Measurements from ENCODE around the gene PIK3AP1.

- TF ChIP-seq, protein P1, sequence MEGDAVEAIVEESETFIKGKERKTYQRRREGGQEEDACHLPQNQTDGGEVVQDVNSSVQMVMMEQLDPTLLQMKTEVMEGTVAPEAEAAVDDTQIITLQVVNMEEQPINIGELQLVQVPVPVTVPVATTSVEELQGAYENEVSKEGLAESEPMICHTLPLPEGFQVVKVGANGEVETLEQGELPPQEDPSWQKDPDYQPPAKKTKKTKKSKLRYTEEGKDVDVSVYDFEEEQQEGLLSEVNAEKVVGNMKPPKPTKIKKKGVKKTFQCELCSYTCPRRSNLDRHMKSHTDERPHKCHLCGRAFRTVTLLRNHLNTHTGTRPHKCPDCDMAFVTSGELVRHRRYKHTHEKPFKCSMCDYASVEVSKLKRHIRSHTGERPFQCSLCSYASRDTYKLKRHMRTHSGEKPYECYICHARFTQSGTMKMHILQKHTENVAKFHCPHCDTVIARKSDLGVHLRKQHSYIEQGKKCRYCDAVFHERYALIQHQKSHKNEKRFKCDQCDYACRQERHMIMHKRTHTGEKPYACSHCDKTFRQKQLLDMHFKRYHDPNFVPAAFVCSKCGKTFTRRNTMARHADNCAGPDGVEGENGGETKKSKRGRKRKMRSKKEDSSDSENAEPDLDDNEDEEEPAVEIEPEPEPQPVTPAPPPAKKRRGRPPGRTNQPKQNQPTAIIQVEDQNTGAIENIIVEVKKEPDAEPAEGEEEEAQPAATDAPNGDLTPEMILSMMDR (IDR thresholded peaks at IDR 0.05), result no peak
- TF ChIP-seq POLR2AphosphoS5 (IDR thresholded peaks at IDR 0.05) (no peak), POLR2A (IDR thresholded peaks at IDR 0.05) (no peak), EP300 (IDR thresholded peaks at IDR 0.05) (no peak)
Observed at GRCh38 chr10:96600337-96600736, 120.0 kb downstream of the PIK3AP1 start.
